Measurements from ENCODE around the gene CPSF6. TPM values are rescaled to one million over a fixed set of nuclear protein-coding genes. Genes with fewer than 3 reads are reported as not detected.

The CPSF6 gene
- total RNA-seq, 3 donors from 2014 or later: 29.9 to 59.3 (median 41.3) TPM

- H3K27me3 ChIP-seq: no peaks in the 10 kb centered on the region
- no peak for DNase-seq (ENCODE audit: low spot score in 2 of 2)
- no peaks in the 10 kb centered on the region for H3K4me1 ChIP-seq
- H3K36me3 ChIP-seq: no peaks in the 10 kb centered on the region
- no peak for TF ChIP-seq POLR2AphosphoS5 (IDR thresholded peaks at IDR 0.05)
- no peaks in the 10 kb centered on the region for H3K9me3 ChIP-seq
- H3K27ac ChIP-seq: no peak overlapping the region
- intact Hi-C loops (cut with DNase I; ENCODE audit: low total_unique reads): no loop called here
- H3K4me3 ChIP-seq: no peak overlapping the region
Observed at GRCh38 chr12:69274861-69275260, 35.5 kb downstream of the CPSF6 start.

DNA sequence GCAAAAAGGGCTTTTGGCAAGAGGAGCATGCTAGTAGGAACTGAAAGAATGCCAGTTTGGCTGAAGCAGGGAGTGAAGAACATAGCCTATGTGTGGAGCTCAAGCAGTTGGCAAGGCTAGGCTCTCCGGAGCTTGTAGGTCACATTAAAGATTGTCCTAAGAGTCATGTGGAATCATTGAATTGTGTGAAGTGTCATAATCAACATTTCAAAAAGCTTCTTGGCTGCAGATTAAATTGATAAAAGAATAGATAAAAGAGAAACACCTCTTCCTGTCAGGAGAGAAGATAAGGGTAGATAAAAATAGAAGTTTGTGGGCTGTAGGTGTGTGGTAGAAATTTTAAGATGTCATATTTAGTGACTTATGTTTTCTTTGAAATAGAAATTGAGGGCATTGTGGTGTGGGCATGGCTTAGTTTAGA lies 36.1 kb downstream of the CPSF6 start:
- H3K4me1 ChIP-seq: no peaks in the 10 kb centered on the region
- no peak overlapping the region for H3K27ac ChIP-seq
- H3K27me3 ChIP-seq: no peaks in the 10 kb centered on the region
- no peak overlapping the region for H3K4me3 ChIP-seq
- intact Hi-C loops (cut with DNase I; ENCODE audit: low total_unique reads): no loop called here
- DNase-seq (ENCODE audit: low spot score in 2 of 2): no peak
- H3K9me3 ChIP-seq: no peaks in the 10 kb centered on the region
- H3K36me3 ChIP-seq: no peaks in the 10 kb centered on the region
- TF ChIP-seq CTCF (IDR thresholded peaks at IDR 0.05) (no peak), POLR2AphosphoS5 (IDR thresholded peaks at IDR 0.05) (no peak), POLR2A (IDR thresholded peaks at IDR 0.05) (no peak)

- no peaks in the 10 kb centered on the region for H3K4me1 ChIP-seq
- no peaks in the 10 kb centered on the region for H3K27me3 ChIP-seq
- no peaks in the 10 kb centered on the region for H3K9me3 ChIP-seq
- H3K4me3 ChIP-seq: no peak overlapping the region
- H3K27ac ChIP-seq: no peak overlapping the region
- no peaks in the 10 kb centered on the region for H3K36me3 ChIP-seq
- TF ChIP-seq POLR2A (IDR thresholded peaks at IDR 0.05) (no peak), CTCF (IDR thresholded peaks at IDR 0.05) (no peak), POLR2AphosphoS5 (IDR thresholded peaks at IDR 0.05) (no peak)
- intact Hi-C loops (cut with DNase I; ENCODE audit: low total_unique reads): no loop called here
- DNase-seq (ENCODE audit: low spot score in 2 of 2): no peak
Observed at GRCh38 chr12:69278814-69279782, 39.7 kb downstream of the CPSF6 start.

- peak in 1 of 2 donors; percentile 73 for DNase-seq (ENCODE audit: low spot score in 2 of 2)
- no peak overlapping the region for H3K27ac ChIP-seq
- peak overlapping the region; percentile 22 to 57 (median 30) for H3K4me3 ChIP-seq
- intact Hi-C loops (cut with DNase I; ENCODE audit: low total_unique reads): no loop called here
- no peaks in the 10 kb centered on the region for H3K4me1 ChIP-seq
- H3K9me3 ChIP-seq: no peaks in the 10 kb centered on the region
- H3K36me3 ChIP-seq: no peaks in the 10 kb centered on the region
- no peak for TF ChIP-seq CTCF (IDR thresholded peaks at IDR 0.05)
- TF ChIP-seq POLR2A (IDR thresholded peaks at IDR 0.05): no peak
- peak in 2 of 3 donors; percentile 45 to 55 for TF ChIP-seq POLR2AphosphoS5 (IDR thresholded peaks at IDR 0.05)
- H3K27me3 ChIP-seq: peaks cover 0 to 3% of the 10 kb centered on the region in 2 donors
Observed at GRCh38 chr12:69284131-69284530, 44.8 kb downstream of the CPSF6 start.

GRCh38 chr12:69287556-69287955 lies 48.2 kb downstream of the CPSF6 start:
- Histone ChIP-seq H3K27me3 (peaks cover 0 to 3% of the 10 kb centered on the region in 2 donors), H3K9me3 (no peaks in the 10 kb centered on the region), H3K4me3 (no peak overlapping the region), H3K4me1 (no peaks in the 10 kb centered on the region), H3K36me3 (no peaks in the 10 kb centered on the region), H3K27ac (no peak overlapping the region)
- no peak for DNase-seq (ENCODE audit: low spot score in 2 of 2)
- TF ChIP-seq POLR2AphosphoS5 (IDR thresholded peaks at IDR 0.05) (no peak), POLR2A (IDR thresholded peaks at IDR 0.05) (no peak), CTCF (IDR thresholded peaks at IDR 0.05) (no peak)
- intact Hi-C loops (cut with DNase I; ENCODE audit: low total_unique reads): no loop called here

All from breast epithelium (tissue), 4 donors.